GM23338 (cell line): Measurements from ENCODE around the gene ADAMTS13. TPM values are rescaled to one million over a fixed set of nuclear protein-coding genes. Genes with fewer than 3 reads are reported as not detected.

ENCODE experiments used
- ATAC-seq: fragments of 200-7000 bp; cut with Tn5 transposase; 3 replicates; pipeline ENCODE4 v1.9.1; 2020
- DNase-seq: peaks from one replicate; pipeline ENCODE4 v3.0.0-alpha.2; 2015; ENCODE audit warnings: low spot score
- H2AFZ ChIP-seq: fragments of 200-600 bp; sonication (generic); 2 replicates; pipeline ENCODE4 v1.8.0; 2016; ENCODE audit warnings: antibody characterized with exemption, mild to moderate bottlenecking, moderate library complexity
- H3F3A ChIP-seq: fragments of 200-600 bp; sonication (generic); replicated peaks from 2 replicates; pipeline ENCODE4 v1.8.0; 2017; ENCODE audit warnings: antibody characterized with exemption, mixed run types, low read depth
- H3K27ac ChIP-seq: fragments of 200-600 bp; sonication (generic); 2 replicates; pipeline ENCODE4 v1.6.1; 2016; ENCODE audit warnings: low read depth
- H3K27me3 ChIP-seq: fragments of 200-600 bp; sonication (generic); 2 replicates; pipeline ENCODE4 v1.8.0; 2016; ENCODE audit warnings: mild to moderate bottlenecking, mixed run types, moderate library complexity; ENCODE audit not compliant: insufficient read depth
- H3K36me3 ChIP-seq: fragments of 200-600 bp; sonication (generic); 2 replicates; pipeline ENCODE4 v1.8.0; 2016; ENCODE audit warnings: mild to moderate bottlenecking; ENCODE audit not compliant: insufficient read depth
- H3K4me1 ChIP-seq: fragments of 200-600 bp; sonication (generic); 2 replicates; pipeline ENCODE4 v1.8.0; 2016; ENCODE audit warnings: mild to moderate bottlenecking, moderate library complexity; ENCODE audit not compliant: insufficient read depth
- H3K4me2 ChIP-seq: fragments of 200-600 bp; sonication (generic); 2 replicates; pipeline ENCODE4 v1.7.1; 2017; ENCODE audit warnings: mixed run types
- H3K4me3 ChIP-seq: fragments of 200-600 bp; sonication (generic); 2 replicates; pipeline ENCODE4 v1.6.1; 2016; ENCODE audit warnings: mixed run types
- H3K79me2 ChIP-seq: fragments of 200-600 bp; sonication (generic); replicated peaks from 2 replicates; pipeline ENCODE4 v1.8.0; 2017; ENCODE audit warnings: mild to moderate bottlenecking; ENCODE audit not compliant: insufficient read depth
- H3K9me2 ChIP-seq: fragments of 200-600 bp; sonication (generic); 2 replicates; pipeline ENCODE4 v1.8.0; 2017; ENCODE audit not compliant: insufficient read depth
- H4K20me1 ChIP-seq: fragments of 200-600 bp; sonication (generic); replicated peaks from 2 replicates; pipeline ENCODE4 v1.8.0; 2017; ENCODE audit warnings: mild to moderate bottlenecking; ENCODE audit not compliant: insufficient read depth
- H3K27ac Mint-ChIP-seq: 2 replicates; pipeline ENCODE4 v1.8.0; 2020; ENCODE audit warnings: inconsistent platforms, mild to moderate bottlenecking, moderate library complexity, mixed read lengths
- H3K27me3 Mint-ChIP-seq: 3 replicates; pipeline ENCODE4 v1.8.0; 2022; ENCODE audit warnings: low read depth, mild to moderate bottlenecking, moderate library complexity, mixed read lengths, inconsistent platforms; ENCODE audit not compliant: insufficient read depth, poor library complexity
- H3K36me3 Mint-ChIP-seq: 3 replicates; pipeline ENCODE4 v1.8.0; 2021; ENCODE audit warnings: low read depth, mild to moderate bottlenecking, inconsistent platforms, moderate library complexity, mixed read lengths
- H3K4me1 Mint-ChIP-seq: 3 replicates; pipeline ENCODE4 v1.8.0; 2020; ENCODE audit warnings: mild to moderate bottlenecking, inconsistent platforms, mixed read lengths
- H3K4me3 Mint-ChIP-seq: 3 replicates; pipeline ENCODE4 v1.8.0; 2021; ENCODE audit warnings: moderate library complexity, mild to moderate bottlenecking, inconsistent platforms, mixed read lengths
- H3K9me3 Mint-ChIP-seq: 3 replicates; pipeline ENCODE4 v1.8.0; 2020; ENCODE audit warnings: moderate library complexity, mild to moderate bottlenecking, inconsistent platforms, mixed read lengths
- CTCF ChIP-seq, 2 experiments: fragments of 200-600 bp in 1 of 2; sonication (generic) in 1 of 2; conservative IDR thresholded peaks; 2 replicates each; pipeline versions ENCODE4 v1.5.1 to v1.6.1; 2016 to 2017; ENCODE audit warnings: antibody characterized with exemption in 2 of 2, low read depth in 2 of 2, mild to moderate bottlenecking in 2 of 2, moderate library complexity in 1 of 2
- EZH2 ChIP-seq: fragments of 200-600 bp; sonication (generic); IDR thresholded peaks from one replicate; pipeline ENCODE4 v1.8.0; 2017; ENCODE audit warnings: antibody characterized with exemption, mild to moderate bottlenecking, low read depth; ENCODE audit not compliant: unreplicated experiment
- EZH2phosphoT487 ChIP-seq: fragments of 200-600 bp; sonication (generic); IDR thresholded peaks from one replicate; pipeline ENCODE4 v1.8.1; 2018; ENCODE audit warnings: antibody characterized with exemption; ENCODE audit not compliant: unreplicated experiment
- NANOG ChIP-seq: IDR thresholded peaks from 2 replicates; pipeline ENCODE4 v1.6.1; 2016; ENCODE audit warnings: antibody characterized with exemption, borderline replicate concordance
- POLR2AphosphoS5 ChIP-seq: IDR thresholded peaks from 2 replicates; pipeline ENCODE4 v1.6.1; 2016; ENCODE audit warnings: antibody characterized with exemption, low read depth
- STAT1 ChIP-seq: IDR thresholded peaks from one replicate; pipeline ENCODE4 v1.6.1; 2016; ENCODE audit warnings: antibody characterized with exemption; ENCODE audit not compliant: unreplicated experiment
- ZNF114 ChIP-seq: fragments of 250-450 bp; sonication (Bioruptor Pico); IDR thresholded peaks from 2 replicates; pipeline ENCODE4 v1.5.0; 2020; ENCODE audit warnings: mild to moderate bottlenecking, moderate library complexity
- ZNF462 ChIP-seq: fragments of 250-450 bp; sonication (Bioruptor Pico); IDR thresholded peaks from 2 replicates; pipeline ENCODE4 v1.5.0; 2020; ENCODE audit warnings: mild to moderate bottlenecking, moderate library complexity
- polyA plus RNA-seq: library from polyadenylated mRNA; unstranded; fragments of >200 nt; fragmentation: Nextera tagmentation; extraction: Ambion mirVana; gene quantifications from 2 replicates; pipeline ENCODE4 v1.2.1, GENCODE V29; 2016
- total RNA-seq: library from RNA; depleted of rRNA; stranded (reverse); fragments of >200 nt; shearing (Covaris generic); gene quantifications from 2 replicates; pipeline ENCODE4 v1.2.3, GENCODE V29; 2014

The ADAMTS13 gene
- total and polyA plus RNA-seq, 2 experiments from 2014 or later, result 6.0 TPM

DNA sequence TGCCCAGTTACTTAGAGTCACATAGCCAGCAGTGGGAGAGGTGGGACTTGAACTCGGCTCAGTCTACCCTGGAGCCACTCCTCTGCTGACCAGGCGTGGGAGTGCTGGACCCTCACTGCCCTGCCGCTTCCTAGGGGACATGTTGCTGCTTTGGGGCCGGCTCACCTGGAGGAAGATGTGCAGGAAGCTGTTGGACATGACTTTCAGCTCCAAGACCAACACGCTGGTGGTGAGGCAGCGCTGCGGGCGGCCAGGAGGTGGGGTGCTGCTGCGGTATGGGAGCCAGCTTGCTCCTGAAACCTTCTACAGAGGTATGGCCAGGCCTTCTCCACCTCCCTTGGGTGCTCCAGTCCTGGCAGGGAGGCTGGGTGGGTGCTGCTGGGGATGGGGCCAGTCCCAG lies 34.2 kb downstream of the ADAMTS13 start:
- DNase-seq, result peak; percentile 41
- Mint-ChIP-seq H3K9me3 (no peaks in the 10 kb centered on the region), H3K4me3 (no peak overlapping the region), H3K36me3 (no peaks in the 10 kb centered on the region), H3K27me3 (peaks cover 9% of the 10 kb centered on the region), H3K4me1 (peaks cover 11% of the 10 kb centered on the region; the same call in 2 of the 3 replicates), H3K27ac (no peak overlapping the region)
- Histone ChIP-seq H3K4me1 (peaks cover 15% of the 10 kb centered on the region; the same call in 1 of the 2 replicates), H3K4me2 (no peak overlapping the region), H2AFZ (no peak overlapping the region), H3K27ac (no peak overlapping the region), H3K27me3 (no peaks in the 10 kb centered on the region), H3K9me2 (no peaks in the 10 kb centered on the region), H4K20me1 (no peaks in the 10 kb centered on the region), H3K36me3 (no peaks in the 10 kb centered on the region), H3F3A (no peaks in the 10 kb centered on the region), H3K79me2 (peaks cover 4% of the 10 kb centered on the region; the same call in 1 of the 2 replicates), H3K4me3 (no peak overlapping the region)
- no peak for ATAC-seq
- TF ChIP-seq CTCF (conservative IDR thresholded peaks at IDR 0.05; ENCODE audit: low read depth in 2 of 2), result peak; percentile 33 to 47
- no peak for TF ChIP-seq EZH2

- Mint-ChIP-seq H3K27ac (no peak overlapping the region), H3K36me3 (no peaks in the 10 kb centered on the region), H3K9me3 (no peaks in the 10 kb centered on the region), H3K27me3 (peaks cover 12% of the 10 kb centered on the region), H3K4me3 (no peak overlapping the region), H3K4me1 (peaks cover 14% of the 10 kb centered on the region)
- H3K4me3 ChIP-seq, result no peak overlapping the region
- H3K4me1 ChIP-seq, result peaks cover 15% of the 10 kb centered on the region; the same call in 1 of the 2 replicates
- H2AFZ ChIP-seq, result no peak overlapping the region
- no peak for ATAC-seq
- H3K79me2 ChIP-seq, result peaks cover 13% of the 10 kb centered on the region; the same call in 1 of the 2 replicates
- H3K9me2 ChIP-seq, result no peaks in the 10 kb centered on the region
- H3K27ac ChIP-seq, result no peak overlapping the region
- H4K20me1 ChIP-seq, result no peaks in the 10 kb centered on the region
- 0 out of 2 replicates have a peak, but pooled peaks cover under 1% of the 10 kb centered on the region for H3F3A ChIP-seq
- no peaks in the 10 kb centered on the region for H3K27me3 ChIP-seq
- H3K36me3 ChIP-seq, result no peaks in the 10 kb centered on the region
- H3K4me2 ChIP-seq, result no peak overlapping the region
- DNase-seq, result peak; percentile 56
- TF ChIP-seq CTCF (conservative IDR thresholded peaks at IDR 0.05; ENCODE audit: low read depth in 2 of 2), result no peak
- TF ChIP-seq POLR2AphosphoS5, result no peak
- no peak for TF ChIP-seq ZNF462
- no peak for TF ChIP-seq ZNF114 (CRISPR knock-in tag)
- TF ChIP-seq NANOG, result no peak
- no peak for TF ChIP-seq EZH2
- TF ChIP-seq EZH2phosphoT487, result no peak
- TF ChIP-seq STAT1, result no peak
These were observed 35.1 kb downstream of the ADAMTS13 start for GRCh38 chr9:133457233-133457632.
